ENCODE measurements around the gene ATP2A2. TPM values are rescaled to one million over a fixed set of nuclear protein-coding genes. Genes with fewer than 3 reads are reported as not detected.
A peak's percentile ranks its signal among the peaks of the same experiment; 100 is the strongest.
"Not testable (repeated sequence)": the region's sequence is repeated elsewhere in the genome, so short reads cannot be mapped to it uniquely, and the experiment has no call there.

Gene ATP2A2
- 100 to 1,000 TPM; 152 to 167 (median 160) TPM for polyA plus RNA-seq (ENCODE audit: insufficient read length in 4 of 4)

DNA sequence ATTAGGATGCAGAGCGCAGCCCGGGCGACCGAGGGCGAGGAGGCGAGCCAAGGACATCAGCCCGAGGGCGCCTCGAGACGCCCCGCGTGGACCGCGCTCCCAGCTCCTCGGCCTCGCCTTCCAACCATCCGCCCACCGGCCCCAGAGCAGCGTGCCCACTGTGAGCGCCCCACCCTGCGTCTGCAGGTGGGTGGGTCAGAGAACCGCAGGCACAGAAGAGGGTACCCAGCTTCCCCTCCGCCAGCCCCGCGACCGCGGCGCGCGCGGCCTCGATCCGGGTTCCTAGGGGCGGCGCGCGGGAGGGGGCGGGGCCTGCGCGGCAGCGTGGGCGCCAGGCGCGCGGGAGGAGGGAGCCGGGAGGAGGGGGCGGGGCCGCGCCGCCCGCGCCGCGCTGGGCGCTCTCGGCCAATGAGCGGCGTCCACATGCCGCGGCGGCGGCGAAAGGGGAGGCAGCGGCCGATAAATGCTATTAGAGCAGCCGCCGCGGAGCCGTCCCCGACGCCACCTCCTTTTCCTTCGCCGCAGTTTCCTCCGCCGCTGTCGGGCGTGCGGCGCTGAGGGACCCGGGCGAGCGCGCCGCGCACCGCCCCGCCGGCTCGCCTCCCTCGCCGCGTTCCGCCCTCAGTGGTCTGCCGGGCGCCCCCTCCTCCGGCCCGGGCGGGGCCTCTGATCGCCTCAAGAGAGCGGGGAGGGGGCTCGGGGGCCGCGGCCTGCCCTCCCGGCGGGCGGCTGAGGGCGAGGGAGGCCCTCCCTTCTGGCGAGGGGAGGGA lies at the start of gene ATP2A2:
TSS of gene ATP2A2 (plus strand) at position 469 of the 770 bp plus-strand sequence. CDS start 543 bp downstream, outside the sequence.
- DNase-seq (ENCODE audit: low read depth in 4 of 4, low spot score in 3 of 4): peak; percentile 82 to 87 (median 84)

DNA sequence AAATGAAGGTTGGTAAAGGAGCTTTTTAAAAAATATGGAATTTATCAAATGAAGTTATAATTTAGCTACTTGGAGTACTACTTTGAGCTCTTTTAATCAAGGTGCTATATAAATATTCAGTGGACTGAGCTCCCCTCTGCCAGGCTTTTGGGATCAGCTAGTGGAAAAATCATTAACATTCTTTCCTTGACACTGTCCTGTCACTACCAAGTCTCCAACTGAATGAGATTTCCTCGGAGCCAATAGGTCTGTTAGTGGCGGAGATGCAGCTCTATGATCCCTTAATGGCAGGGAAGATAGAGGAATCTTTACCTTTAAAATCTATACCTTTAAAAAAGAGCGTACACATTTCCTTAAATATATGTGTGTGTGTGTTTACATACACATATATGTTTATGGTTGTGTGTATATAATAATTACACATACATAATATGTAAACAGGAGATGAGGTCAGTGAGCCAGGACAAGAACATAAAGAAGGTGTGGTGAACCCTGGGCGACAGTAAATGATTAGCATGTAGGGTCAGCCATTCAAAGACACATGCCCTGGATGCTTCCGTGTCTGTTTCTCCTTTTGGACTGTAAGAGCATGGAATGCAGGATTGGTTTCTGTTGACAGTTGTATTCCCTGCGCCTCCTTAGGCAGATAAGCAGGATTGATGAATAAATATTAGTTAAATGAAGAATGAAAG lies 47.7 kb upstream of the ATP2A2 start:
- no peak for DNase-seq (ENCODE audit: low read depth in 4 of 4, low spot score in 3 of 4)

DNA sequence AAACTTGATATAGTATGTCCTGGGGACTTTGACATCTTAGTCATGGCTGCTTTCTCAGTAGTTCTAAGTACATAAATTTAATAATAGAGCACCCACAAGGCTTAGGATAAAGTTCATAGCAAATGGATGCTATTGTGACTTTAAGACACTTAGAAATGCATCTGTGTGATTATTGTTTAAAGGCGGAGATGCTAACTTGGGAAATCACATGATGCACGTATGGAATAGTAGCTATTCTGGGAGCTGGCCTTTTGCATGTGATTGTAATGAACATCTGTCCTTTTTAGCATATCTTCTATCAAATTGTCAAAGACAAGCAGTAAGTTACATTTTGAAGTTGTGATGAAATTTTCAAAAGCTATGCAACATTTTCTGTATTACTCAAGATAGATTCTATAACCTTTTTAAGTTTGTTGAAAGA lies 46.7 kb upstream of the ATP2A2 start:
- no peak for DNase-seq (ENCODE audit: low read depth in 4 of 4, low spot score in 3 of 4)

DNA sequence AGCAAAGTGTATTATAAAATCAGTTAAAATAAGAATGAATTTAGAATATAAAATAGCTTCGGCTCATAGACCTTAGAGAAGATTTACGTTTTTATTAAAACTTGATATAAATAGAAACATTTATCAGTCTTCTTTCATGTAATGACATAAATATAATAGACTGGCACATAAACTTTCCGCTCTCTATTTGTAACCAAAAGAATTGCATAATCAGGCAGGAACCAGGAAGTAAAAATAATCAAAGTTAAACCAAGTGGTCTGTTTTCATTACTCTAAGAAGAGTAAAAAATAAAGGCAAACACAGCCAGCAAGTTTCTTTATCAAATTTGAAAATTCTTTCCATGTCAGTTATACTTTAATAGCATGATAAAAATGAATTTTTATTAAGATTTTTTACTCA lies 46.3 kb upstream of the ATP2A2 start:
- DNase-seq (ENCODE audit: low read depth in 4 of 4, low spot score in 3 of 4): no peak

DNA sequence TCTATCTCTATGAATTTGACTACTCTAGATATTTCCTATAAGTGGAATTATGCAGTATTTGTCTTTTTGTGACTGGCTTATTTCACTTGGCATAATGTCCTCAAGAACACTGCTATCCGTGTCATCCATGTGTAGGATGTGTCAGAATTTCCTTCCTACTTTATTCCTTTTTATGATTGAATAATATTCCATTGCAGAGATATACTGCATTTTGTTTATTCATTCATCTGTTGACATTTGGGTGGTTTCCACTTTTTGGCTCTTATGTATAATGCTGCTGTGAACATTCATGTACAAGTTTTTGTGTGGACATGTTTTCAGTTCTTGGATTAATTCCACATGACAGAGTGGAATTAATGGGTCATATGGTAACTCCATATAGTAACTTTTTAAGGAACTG lies 45.7 kb upstream of the ATP2A2 start:
- DNase-seq (ENCODE audit: low read depth in 4 of 4, low spot score in 3 of 4): no peak

DNA sequence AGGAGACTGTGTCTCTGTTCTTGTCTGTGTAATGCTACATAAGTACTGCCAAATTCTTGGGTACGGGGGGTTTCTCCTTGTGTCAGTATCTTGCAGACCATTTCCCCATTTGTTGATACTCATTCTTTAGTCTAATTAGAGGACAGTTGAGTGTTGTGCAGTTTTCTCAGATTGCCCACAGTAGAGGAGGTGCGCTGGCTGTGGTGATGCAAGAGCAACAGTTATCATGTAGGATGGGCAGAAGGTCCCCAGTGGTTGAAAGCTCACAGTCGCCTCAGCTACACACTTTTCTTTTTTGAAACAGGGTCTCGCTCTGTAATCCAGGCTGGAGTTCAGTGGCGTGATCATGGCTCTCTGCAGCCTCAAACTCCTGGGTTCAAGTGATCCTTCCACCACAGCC lies 37.8 kb upstream of the ATP2A2 start:
- DNase-seq (ENCODE audit: low read depth in 4 of 4, low spot score in 3 of 4): no peak

DNA sequence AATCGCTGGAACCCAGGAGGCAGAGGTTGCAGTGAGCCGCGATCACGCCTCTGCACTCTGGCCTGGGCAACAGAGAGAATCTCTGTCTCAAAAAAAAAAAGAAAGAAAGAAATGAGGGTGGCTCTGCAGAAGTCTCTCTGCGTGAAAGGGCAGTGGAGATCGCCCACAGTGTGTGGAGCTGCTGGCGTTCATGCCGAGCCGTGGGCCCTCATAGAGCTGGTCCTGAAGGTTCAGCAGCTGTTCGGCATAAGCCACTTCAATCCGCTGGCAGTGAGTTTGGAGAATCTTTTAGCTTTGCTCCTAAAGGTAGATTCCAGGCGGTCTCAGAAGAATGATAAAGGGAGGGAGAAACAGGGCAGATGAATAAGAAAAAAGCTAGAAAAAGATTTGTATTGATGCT lies 36.7 kb upstream of the ATP2A2 start:
- DNase-seq (ENCODE audit: low read depth in 4 of 4, low spot score in 3 of 4): no peak

DNA sequence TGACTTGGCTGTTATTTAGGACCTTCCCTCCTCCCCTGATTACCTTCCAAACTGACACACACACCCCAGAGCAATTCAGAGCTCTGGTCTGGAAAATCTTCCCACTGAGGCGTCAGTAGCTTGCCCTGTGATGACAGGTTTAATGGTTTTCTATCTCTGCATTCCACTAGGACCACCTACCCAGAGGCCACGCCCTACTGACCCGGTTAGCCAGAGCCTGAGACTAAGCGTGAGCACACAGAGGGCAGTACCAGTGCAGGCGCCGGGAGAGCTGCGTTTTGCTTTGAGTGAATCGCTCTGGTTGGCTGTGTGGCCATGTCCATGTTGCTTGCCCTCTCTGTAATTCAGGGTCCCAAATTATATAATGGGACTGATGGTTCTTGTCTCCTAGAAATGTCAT lies 36.2 kb upstream of the ATP2A2 start:
- DNase-seq (ENCODE audit: low read depth in 4 of 4, low spot score in 3 of 4): no peak

DNA sequence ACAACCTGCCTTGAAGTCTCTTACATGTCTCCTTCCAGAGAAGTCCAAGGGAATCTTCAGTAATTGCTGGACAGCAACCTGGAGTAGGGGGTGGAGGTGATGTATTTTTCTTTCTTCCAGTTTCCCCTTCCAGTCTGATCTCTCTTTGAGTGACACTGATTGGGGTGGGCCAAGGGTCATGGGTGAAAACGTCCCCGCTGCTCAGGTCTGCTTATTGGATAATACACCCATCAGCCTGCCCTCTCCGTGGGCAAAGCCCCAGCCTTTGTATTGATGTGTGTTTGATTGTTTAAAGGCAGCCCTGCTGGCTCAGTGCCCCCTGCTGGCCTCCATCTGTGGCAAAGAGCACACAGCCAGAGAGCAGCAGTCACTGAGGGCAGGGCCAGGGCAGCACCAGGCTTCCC lies 35.7 kb upstream of the ATP2A2 start:
- no peak for DNase-seq (ENCODE audit: low read depth in 4 of 4, low spot score in 3 of 4)

DNA sequence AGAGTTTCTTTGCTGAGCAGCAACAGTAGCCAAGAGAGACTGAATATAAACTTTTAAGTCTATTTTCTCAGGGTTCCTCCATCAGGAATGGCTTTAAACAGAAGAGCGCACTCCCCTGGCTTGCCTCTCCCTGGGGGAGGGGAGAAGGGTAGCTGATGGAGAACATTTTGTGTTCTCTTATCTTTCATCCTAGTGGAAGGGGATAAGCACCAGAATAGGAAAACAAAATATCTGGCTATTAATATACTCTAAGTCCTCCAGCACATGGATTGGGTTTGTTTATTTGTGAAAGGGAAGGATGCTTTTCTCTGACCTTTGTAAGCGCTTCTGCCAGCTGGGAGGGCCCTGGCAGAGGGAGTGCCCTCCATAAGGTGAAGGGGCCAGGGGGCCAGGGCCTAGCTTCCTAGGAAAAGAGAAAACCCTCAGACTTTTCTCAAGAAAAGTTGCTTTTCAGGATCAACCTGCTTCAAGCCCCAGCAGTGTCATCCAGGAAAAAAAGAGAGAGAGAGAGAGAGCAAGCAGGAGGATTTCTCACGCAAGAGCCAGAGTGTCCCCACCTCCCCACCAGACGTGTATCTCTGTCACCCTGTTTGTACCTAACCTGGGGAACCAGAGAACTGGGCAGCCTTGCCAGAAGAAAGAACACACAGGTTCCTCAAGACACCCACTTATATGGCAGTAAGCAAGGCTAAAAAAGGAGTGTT lies 34.3 kb upstream of the ATP2A2 start:
- no peak for DNase-seq (ENCODE audit: low read depth in 4 of 4, low spot score in 3 of 4)

DNA sequence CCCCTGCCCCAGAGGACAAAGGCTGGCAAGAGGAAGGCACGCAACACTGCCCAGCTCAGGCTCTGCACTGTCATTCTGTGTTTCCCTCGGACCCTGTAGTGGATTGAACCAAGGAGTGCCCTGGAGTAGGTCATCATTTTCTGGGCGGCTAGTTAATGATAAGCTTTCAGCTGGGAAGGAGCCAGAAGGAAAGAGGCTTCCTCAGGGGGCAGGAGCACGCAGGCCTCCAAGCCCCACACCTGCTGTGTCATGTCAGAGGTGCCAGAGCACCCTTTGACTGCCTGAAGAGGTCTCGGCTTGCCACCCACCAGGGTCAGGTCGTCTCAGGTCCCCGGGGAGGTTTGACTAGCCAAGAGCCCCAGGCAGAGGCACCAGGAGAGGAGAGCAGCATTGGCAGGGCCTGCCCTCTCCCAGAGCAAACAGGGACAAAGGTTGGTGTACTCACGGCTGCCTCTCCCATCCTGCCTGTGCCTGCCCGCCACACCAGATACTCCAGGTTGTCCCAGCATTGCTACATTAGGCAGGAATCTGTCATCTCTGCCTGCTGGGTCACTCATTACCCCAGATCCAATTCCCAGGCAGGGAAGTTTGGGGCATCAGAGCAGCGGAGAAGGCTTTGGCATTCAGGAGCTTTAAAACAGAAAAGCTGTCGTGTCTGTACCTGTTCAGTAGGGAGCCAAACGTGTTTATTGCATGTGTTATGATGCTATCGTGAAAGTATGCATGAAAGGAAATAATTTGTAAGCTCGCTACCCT lies 33.5 kb upstream of the ATP2A2 start:
- DNase-seq (ENCODE audit: low read depth in 4 of 4, low spot score in 3 of 4): no peak

DNA sequence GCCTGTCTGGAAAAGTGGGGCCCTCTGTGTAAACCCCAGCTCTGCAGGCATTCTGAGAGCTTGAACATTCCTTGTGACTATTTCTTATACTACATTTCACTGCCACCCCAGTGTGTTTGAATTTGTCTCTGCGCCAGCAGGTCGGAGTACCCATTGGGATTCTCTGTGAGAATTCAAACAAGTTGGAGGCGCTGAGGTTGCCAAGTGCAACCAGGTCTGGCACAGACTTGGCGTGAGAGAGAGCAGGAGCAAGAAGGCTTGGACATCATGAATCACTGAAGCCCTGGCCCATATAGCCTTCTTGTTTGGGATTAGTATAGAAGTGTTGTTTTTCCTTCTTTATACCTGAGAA lies 33.0 kb upstream of the ATP2A2 start:
- no peak for DNase-seq (ENCODE audit: low read depth in 4 of 4, low spot score in 3 of 4)

DNA sequence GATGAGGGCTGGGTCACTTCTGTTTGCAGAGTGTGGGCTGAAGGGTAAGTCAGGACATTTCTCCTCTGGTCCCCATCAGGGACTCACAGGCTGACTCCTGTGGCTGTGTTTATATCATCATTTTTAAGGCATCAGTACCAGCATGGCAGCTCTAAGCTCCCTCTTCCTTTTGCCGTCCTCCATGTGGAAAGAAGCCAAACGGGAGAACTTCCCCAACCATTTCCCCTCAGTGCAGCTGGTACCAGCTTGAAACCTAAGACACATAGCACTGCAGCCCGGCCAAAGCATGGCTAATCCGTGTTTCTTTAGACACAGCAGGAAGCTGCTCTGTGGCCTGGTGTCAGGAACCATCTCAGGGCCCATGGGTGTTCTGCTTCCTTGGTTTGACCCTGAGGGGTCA lies 31.9 kb upstream of the ATP2A2 start:
- no peak for DNase-seq (ENCODE audit: low read depth in 4 of 4, low spot score in 3 of 4)

DNA sequence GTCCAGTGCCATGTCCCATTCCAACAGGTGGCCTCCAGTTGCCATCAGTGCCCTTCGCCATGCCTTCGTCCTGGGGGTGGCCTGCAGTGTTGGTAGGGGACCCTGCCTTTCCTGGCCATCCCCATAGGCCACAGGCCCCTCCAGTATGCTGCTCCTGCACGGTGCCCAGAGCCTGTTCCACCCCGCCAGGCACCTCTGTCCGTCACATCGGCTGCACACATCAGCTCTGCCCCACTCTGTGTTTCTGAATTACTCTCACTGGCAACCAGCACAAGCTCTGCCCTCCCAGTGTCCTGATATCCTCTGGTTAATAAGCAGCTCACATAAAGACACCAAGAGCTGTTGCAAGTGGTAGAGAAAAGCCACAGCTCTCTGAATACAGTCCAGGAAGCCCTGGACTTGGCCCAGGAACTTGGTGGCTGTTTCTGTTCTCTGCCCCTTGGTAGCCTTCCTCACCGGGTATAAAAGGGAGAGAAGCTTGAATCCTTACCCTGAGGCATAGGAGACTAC lies 31.3 kb upstream of the ATP2A2 start:
- no peak for DNase-seq (ENCODE audit: low read depth in 4 of 4, low spot score in 3 of 4)

DNA sequence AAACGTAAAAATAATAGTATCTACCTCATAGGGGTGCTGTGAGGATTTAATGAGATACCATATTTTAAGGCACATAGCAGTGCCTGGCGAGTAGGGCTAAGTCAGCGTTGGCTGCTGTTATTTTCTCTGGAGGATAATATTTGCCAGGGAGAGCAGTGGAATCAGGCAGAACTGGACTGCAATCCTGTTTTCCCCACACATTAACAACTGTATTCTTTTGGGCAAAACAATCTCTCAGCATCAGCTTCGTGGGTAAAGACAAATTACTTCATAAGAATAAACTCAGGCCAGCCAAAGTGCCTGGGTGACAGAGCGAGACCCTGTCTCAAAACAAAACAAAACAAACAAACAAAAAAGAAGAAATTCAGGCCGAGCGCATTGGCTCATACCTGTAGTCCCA lies 29.7 kb upstream of the ATP2A2 start:
- DNase-seq (ENCODE audit: low read depth in 4 of 4, low spot score in 3 of 4): no peak

DNA sequence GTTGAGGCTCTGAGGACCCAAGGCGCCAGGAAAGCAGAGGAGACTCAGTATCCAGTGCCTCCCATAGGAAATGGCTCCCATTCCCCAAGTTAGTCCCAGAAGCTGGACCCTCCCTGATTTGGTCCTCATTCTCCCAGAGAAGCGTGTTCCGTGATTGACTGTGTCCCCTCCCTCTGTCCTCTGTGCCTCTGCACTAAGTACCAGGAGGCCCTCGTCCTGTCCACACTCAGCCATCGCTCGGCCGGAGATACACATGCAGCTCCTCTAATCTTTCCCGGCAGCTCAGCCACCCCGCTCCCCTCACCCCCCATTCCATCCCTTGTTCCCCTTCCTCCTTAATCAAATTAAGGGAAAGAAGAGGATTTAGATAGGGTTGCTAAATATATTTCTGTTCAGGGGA lies 28.3 kb upstream of the ATP2A2 start:
- no peak for DNase-seq (ENCODE audit: low read depth in 4 of 4, low spot score in 3 of 4)

DNA sequence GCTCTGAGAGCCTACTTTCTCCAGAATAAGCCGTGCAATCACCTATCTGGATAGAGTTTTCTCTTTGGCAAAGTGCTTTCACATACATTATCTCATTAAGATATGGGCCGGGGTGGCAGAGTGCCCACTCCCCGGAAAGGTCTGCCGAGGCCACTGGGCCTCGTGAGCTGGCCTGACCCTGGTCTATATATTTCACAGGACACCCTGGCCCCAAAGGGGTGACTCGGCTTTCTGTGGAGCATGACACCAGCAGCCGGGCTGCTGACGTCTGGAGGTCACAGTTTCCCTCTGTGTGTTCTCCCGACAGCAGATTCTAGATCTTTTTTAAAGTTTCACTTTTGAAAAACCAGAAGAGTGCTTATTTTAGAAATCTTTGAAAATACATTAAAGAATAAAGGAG lies 27.9 kb upstream of the ATP2A2 start:
- no peak for DNase-seq (ENCODE audit: low read depth in 4 of 4, low spot score in 3 of 4)

DNA sequence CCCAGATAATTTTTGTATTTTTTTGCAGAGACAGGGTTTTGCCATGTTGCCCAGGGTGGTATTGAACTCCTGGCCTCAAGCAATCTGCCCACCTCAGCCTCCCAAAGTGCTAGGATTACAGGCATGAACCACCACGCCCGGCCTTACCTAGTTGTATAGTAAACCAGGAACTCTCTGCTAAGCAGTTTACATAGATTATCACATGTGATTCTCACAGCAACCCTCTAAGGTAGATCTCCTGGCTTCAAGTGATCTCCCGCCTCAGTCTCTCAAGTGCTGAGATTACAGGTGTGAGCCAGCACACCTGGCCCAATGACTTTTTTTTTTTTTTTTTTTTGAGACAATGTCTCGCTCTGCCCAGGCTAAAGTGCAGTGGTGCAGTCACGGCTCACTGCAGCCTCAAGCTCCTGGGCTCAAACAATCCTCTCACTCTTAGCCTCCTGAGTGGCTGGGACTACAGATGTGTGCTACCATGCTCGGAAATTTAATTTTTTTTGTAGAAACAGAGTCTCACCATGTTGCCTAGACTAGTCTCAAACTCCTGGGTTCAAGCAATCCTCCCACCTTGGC lies 26.0 kb upstream of the ATP2A2 start:
- no peak for DNase-seq (ENCODE audit: low read depth in 4 of 4, low spot score in 3 of 4)

DNA sequence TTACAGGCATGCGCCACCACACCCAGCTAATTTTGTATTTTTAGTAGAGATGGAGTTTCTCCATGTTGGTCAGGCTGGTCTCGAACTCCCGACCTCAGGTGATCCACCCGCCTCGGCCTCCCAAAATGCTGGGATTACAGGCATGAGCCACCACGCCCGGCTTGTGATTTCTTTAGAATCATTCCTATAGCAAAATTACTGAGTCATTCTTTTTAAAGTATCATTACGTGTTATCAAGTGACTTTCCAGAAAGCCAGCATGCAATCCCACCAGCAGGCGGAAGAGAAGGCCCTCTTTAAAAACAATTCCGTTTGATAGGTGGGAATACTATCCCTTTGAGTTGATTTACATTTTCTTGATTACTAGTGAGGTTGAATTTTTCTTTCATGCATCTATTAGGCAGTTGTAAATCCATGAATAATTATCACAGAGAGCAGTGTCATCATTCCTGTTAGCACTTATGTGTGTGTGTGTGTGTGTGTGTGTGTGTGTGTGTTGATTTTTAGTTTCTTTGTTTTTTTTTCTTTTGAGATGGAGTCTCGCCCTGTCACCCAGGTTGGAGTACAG lies 25.1 kb upstream of the ATP2A2 start:
- DNase-seq (ENCODE audit: low read depth in 4 of 4, low spot score in 3 of 4): not testable (repeated sequence)

DNA sequence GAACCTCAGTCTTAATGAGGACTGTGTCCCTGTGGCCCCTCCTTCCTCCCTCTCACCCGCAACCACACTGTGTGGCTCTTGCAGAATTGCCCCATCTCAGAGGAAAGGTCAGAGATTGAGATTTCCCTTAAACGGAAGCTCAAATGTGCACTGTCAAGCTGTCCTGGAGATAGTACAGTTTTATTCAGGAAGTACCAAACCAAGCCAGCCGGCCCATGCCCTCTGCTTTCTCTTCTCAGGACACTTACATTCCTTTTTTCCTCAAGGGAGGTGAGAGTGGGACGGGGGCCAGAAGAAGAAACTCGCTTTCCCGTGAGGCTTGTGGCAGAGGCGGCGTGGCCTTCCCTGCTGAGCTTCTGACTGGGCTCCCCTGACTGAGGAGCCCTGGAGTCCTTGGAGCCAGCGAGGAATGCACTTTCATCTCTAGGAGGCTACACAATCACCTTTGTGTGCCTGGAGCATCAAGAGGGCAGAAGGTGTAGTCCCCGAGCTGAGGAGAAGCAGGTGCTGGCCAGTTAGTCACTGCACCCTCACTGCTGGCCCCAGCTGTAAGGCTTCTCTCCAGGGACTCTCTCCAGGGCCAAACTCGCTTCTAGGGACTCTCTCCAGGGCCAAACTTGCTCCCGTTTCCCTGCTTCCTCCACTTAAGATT lies 24.1 kb upstream of the ATP2A2 start:
- no peak for DNase-seq (ENCODE audit: low read depth in 4 of 4, low spot score in 3 of 4)

Measured in right renal pelvis (tissue), 4 donors.